GM21423 (cell line): ENCODE data around the gene GNAQ.
A peak's percentile ranks its signal among the peaks of the same experiment; 100 is the strongest.

ENCODE experiments used
- ATAC-seq: cut with Tn5 transposase; IDR thresholded peaks from one replicate; pipeline ENCODE4 v1.9.1; 2021; ENCODE audit warnings: mild to moderate bottlenecking, moderate library complexity; ENCODE audit not compliant: unreplicated experiment

Gene GNAQ

DNA sequence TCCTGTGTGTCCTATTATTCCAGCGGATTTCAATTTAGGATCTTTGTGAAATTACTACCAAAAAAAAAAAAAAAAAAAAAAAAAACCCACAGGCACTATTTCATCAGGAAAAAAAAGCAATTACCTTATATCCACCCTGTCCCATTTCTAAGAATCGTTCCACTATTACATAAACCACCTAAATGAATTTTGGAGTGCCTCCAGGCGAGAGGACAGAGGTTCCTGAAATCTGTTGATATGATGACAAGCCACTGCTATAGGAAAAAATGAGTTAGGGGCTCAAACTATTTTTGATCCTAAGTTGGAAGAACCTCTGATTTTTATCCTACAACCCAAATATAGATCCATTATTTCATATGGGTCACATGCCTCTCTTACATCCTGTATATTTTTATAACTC, 177.9 kb downstream of the GNAQ start:
- no peak for ATAC-seq

DNA sequence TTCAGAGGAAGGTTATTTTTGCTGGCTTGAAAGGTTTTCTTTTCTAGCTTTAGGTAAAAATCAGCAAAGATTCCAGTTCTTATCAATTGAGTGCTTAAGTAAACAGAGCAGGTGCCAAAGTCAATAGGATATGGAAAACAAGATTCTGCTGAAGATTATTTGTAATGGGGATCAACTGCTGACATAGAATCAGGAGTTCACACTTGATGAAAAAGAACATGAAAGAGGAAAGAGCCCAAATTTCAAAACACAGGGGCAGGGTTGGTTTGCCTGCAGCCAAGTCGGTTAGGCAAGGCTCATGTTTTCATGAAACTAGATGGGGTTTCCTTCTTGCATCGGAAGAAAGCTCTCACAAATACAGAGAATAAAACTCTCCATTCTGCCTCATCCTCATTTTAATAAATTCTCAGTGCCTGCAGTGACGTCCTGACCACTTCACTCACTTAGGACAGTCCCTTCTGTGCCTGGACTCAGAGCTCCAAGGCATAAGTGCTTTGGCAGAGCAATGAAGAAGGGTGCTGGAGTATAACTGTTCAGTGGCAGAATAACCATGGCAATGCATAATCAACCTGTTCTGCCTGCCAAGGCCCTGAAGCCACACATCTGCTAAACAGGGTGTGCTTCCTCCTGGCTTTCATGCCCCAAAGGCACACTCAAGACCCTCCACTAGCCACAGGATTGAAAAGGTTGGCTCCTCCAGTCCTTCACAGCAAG, 179.6 kb downstream of the GNAQ start:
- ATAC-seq = no peak

DNA sequence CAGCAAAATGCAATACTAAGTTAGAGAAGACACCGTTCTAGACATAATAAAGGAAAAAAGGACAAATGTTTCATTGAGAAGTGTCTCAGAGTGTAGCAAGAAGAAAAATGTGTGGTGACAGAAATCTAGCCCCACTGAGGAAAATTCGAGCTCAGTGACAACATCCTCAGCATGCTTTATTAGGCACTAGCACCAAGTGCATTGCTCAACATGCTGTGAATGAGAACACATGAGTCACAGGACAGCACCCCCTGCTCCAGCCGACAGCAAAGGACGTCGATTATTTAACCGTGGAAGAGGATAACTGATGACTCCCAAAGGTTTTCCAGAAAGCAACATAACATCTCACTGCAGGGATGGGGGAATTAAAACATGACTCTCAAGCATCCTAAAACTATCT, 182.7 kb downstream of the GNAQ start:
- ATAC-seq = no peak

DNA sequence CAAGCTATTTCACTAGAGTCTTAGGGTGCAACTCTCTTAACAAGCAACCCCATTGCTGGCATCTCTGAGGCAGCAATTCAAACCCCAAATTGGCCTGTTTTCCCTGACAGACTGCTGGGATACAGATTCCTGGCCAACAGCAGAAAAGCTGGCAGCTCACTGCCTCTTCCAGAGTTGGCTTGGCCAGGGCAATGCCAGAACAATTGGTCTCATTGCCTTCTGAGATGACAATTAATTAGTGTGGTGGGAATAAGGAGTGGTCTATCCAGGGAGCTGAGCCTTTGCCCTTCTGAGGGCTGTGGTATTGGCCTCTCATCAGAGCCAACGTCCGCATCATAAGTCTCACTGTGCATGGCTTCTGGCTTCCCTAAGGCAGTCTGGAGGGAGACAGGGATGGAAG, 183.2 kb downstream of the GNAQ start:
- no peak for ATAC-seq

DNA sequence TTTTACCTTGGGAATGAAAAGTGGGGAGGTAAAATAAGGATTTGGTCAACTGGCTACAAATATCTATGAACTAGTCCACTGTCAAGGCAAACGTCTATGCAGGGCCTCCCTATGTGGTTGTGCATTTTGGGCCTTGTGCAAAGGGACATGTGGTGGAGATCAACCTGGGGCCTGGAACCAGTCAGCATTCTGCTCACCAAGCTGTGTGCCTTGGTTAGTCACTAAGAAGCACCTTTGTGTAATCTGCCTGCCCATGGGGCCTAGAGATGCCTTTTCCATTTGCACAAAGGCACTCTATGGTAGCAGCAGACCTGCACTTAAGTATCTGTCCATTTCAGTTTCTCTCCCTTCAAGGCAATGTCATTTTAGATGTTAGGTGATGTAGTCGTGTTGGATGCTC, 184.0 kb downstream of the GNAQ start:
- ATAC-seq = no peak

DNA sequence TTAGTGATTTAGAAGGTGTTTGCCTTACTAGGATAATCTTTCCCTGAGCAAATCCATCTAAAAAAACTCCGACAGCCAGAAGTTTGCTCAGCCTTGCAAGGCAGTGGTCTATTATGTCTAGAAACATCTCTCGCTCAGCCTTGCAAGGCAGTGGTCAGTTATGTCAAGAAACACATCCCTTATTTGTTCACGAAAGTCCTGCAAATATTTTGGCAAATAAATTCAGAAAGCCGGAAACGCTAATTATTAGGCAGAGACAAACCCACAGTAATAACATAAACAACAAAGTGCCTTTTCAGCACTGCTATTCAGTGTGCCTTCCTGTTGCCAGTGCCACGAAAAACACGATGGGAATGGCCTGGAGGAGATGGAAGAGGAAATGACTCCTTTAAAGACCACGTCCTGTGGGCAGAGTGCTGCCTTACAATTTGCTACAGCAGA, 184.5 kb downstream of the GNAQ start:
- no peak for ATAC-seq

DNA sequence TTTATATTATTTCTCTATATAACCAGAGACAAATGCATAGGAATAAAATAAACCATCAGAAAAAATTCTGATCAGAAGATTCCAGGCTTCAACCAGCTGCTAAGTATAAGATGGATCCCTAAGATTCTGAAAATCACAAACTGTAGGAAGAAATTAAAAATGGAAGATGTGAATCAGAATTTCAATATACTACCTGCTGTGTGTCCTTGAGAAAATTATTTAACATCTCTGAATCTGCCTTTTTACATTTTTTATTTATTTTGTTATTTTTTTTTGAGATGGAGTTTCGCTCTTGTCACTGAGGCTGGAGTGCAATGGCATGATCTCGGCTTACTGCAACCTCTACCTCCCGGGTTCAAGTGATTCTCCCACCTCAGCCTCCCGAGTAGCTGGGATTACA, 187.2 kb downstream of the GNAQ start:
- no peak for ATAC-seq

DNA sequence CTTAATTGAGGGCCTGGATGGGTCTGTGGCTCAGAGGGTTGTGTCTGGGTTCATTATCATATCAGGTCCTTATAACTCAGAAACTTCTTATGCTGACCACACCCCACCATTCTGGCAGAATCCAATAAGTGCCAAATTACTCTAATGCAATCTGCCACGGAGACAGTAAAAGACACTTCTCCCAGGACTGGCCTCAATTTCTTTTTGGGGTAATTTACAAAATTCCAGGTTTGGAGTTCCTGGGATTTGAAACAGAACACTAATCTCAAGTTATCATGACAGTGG, 187.8 kb downstream of the GNAQ start:
- no peak for ATAC-seq

DNA sequence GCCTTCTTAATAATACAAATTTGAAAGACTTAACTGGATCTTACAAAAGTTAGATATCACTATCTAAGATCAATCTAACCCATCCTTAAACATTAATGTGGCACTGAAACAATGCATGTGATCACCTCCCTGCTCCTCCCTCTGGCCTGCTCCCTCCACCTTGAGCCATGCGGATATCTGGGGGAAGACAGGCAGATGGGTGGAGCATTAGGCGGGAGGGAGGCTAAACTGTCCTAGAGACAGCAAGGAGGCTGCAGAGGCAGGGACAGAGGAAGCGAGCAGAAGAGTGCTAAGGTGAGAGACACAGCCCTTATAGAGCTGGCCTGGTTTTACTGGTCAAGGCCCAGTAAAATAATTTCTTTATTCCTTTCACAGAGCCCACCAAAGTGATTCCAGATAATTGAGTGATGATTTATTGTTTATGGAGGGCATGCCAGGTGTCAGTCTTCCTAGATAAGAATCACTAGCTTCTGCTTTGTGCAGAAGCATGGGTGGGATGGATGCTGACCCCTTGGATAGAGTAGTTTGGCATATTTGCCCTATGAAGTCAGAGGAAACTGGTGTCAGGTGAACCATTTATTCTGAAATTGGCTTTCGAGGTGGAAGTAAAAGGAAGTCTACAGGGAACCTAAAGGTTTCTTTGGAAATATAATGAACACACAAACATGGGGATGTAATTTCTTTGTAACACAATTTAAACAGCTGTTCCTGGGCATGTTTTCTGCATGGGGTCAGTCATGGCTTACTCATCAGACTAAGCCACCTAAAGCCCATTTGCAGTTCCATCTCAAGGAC, 188.3 kb downstream of the GNAQ start:
- no peak for ATAC-seq

DNA sequence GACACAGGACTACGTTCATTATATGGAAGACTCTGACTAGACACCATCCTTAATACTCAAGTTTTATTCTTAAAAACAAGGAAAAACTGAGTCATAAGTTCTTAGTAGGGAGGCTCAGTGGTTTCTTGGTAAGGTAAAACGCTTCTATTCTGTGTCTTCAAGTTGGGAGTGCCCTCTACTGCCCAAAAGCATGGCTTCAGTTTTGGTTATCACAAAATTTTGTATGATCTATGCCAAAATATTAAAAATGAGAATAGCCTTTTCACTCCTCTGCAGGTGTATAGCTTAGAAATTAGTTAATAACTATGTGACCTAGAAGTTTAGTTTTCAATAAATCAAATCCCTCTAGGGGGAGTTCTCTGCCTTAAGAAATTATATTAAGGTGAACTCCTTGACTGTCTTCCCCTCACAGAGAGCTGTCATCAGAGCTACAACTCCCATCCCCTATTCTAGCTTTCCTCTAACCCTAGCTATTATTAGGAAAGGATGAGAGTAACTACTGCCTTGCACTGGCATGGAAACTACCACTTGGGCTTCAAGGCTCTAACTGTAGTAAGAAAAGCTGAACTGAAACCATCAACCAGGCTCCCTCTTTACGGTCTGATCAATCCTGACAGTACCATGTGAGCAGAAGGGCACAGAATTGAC, 189.7 kb downstream of the GNAQ start:
- peak; percentile 77 for ATAC-seq

DNA sequence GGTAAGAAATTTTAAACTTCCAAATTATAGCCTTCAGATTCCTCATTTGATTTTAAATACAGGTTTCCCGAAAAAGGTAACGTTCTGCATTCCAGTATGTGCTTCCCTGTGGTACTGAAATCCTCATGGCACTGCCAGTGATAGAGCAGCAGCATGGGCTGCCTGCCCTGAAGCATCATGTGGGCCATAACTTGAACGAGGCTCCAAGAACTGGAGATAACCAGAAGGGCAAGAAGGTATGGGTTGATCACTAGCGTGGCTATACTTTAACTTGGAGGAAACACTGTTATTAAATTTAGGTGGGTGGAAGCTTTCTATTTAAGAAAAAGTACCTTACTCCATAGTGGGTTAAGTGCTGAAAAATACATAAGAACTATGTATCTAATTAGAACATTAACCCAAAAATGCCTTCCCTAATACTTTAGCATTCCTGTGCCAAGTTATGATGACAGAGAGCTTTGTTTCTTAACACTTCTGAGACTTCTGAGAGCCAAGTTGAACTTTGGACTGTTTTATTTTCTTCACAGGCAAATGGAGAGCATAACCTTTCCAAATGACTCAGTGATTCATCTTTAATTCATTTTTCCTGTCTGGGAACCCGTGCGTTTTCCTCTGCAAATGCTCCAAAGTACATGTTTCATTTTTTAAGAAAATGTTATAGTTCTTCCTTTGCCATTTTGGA, 192.0 kb downstream of the GNAQ start:
- ATAC-seq = no peak

DNA sequence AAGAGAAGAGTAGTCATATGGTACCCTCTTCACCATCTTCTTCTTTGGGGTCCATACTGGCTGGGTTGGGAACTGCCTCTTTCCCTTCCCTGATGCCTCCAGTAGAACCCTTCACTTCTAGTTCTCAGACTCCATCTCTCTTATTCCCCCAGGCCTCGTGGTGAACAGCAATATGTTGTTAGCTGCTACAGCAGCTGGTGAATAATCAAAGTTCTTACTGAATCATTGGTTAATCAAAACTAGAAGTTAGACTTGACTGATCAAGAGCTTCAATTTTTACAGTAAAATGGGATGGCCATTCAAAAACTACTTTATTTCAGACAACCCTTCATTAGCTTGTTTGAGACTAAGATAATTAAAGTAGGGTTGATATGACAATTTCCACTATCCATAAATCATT, 192.6 kb downstream of the GNAQ start:
- no peak for ATAC-seq

DNA sequence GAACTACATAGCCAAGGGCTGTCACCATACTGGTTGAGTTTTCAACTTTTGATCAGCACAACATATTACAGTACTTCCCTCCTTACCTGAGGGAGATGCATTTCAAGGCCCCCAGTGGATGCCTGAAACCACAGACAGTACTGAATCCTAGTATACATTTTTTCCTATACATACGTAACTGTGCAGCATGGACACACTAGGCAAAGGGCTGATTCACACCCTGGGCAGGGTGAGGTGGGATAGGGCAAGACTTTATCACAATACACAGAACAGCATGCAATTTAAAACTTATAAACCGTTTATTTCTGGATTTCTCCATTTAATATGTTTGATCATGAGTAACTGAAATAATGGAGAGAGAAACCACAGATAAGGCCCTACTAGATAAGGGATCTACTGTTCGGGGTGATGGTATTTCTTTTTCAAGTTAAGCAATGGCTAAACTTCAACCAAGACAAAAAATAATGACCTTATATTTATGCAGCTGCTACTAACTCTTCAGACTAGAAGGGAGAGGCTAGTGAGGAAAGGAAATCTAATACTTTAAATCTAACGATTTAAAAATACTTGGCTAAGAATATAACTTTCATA, 196.6 kb downstream of the GNAQ start:
- ATAC-seq = no peak

DNA sequence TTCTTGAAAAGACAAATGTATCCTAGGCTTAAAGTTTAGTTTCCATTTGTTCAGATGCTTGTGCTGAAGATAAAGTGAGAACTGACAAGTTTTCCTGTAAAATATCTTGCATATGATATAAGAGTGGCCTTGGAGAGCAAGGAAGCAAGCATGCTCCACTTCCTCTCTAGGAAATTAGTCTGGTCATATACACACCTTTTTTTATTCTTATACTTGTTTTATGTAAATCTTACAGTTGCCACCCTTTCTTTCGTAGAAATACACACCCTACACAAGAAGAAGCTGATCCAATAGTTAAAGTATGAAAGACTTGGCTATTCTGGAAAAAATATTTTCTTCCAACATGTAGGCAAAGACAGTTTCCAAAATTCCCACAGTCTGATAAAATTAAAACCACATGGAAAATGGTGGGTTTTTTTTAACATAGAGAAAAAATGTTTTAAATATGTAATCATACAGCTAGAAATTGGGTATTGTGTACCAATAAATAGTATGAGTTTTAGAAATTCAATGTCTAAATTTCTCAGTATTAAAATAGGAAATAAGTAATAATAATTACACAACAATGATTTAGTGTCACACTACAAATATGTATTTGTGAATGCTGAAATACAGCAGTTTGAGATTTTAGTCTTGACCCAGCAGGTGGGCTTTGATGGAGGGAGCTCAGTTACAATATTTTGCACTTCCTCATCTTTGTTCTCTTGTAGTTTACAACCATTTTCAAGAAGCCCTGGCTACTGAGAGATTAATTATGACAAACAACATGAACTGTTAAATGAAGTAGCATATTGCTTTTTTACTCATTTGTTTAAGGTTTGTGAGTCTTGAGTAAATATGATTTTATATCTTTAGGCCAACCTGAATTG, 197.8 kb downstream of the GNAQ start:
- no peak for ATAC-seq

DNA sequence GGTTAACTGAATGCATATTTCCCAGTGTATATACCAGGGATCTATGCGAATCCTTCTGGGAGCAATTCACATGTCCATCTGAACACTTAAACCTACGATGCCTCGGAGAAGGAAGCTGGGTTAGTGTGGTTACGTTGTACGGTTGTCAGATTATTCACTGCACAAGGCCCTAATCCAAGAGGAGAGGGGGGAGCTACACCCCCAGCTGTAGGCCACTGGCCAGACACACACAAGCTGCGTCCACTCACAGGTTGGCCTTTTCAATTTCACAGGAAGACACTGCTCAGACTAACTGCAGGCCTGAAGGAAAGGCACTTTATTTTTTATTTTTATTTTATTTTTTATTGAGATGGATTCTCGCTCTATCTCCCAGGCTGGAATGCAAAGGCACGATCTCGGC, 199.0 kb downstream of the GNAQ start:
- no peak for ATAC-seq

DNA sequence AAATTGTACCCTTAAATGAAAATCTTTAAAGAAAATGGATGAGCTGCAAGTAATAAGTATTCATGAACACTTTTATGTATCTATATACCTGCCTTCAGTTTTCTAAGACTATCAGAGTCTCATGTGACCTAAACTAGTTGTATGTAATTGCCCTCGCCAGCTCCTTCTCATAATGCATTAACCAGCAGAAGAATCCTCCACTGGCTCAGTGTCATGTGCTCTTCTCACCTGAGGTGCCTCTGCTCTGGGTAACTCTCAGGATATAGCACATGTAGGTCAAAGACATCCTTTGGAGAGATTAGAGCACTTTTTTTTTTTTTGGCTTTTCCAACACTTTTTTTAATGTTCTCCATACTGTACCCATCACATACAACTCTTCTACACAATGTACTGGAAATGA, 199.8 kb downstream of the GNAQ start:
- no peak for ATAC-seq

DNA sequence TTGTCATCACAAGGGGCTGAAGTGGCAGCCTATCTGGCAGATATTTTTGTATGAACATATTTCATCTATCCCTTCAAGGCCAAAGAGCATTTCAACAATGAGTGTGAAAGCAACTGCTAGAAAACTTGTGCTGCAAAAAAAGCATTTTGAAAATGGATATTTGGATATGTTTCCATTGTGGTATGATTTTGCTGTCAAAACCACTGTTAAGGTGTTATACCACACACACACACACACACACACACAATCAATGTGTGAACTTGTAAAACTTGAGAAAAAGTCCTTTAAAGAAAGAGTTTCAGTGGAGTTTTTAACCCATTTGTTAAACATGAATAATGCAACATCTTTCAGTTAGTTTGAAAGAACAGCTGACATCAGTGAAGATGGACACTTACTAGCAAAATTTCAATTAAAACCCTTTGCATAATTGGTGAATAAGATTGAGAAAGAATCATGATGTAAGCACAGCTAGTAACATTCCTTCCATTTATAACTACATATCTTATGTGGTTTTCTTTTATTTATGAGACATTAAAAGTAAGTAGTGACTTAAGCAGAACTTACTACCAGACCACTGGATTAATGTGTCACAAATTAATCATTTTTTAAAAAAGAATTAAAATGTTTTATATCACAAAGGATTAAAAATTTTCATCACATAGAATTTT, 200.9 kb downstream of the GNAQ start:
- ATAC-seq = no peak

DNA sequence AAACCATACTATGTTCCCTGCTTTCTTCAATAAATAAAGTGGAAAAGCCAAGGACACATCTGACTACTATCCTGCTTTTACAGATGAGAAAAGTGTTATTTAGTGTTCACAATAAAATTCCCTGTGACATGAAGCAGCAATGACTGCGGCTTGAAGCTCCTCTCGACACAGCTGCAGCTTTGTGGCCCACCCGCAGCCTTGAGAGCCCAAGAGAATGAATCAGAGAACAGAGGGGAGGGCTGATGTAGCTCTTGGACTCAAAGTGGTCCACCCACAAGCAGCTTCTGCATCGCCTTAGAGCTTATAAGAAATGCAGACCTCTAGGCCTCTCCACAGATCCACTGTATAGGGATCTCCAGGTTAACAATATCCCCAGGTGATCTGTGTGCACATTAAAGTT, 202.2 kb downstream of the GNAQ start:
- ATAC-seq = no peak

DNA sequence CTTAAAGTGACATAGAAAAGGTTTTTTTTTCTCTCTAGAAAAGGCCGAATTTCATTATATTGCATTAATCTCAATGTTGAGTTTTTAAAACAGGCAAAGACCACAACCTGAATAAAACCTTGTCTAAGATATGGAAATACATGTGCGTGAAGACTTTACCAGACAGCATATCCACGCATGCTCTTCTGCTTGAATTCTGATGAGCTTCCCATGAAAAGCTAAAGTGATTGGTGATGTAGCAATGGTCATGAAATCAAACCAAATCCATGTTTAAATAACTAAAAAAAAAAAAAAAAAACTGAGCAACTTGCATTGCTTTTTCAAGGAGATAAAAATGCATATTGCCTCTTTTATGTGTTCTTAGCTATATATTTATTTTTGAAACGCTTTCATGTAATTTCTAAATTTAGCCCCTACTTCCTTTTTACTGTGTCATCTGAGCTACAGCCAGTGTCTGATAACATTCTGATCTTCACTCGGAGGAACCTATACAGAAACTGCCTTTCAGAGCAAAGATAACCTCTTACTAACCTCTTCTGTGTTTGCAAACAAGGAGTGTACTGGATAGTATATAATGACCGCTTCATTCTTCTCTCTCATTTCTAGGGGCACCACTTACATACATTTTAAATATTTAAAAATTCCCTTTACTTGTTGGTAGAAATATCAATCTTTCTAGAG, 204.4 kb downstream of the GNAQ start:
- ATAC-seq = no peak
